ENCODE results near the gene FOXD1.
"Not testable (repeated sequence)": the region's sequence is repeated elsewhere in the genome, so short reads cannot be mapped to it uniquely, and the experiment has no call there.

FOXD1 gene

GRCh38 chr5:73460133-73460532 lies 11.6 kb upstream of the FOXD1 start:
- no peak for DNase-seq

- no peak for DNase-seq
These were observed 10.8 kb upstream of the FOXD1 start for GRCh38 chr5:73459366-73459765.

- DNase-seq = not testable (repeated sequence)
These were observed 7.9 kb upstream of the FOXD1 start for GRCh38 chr5:73456462-73456861.

GRCh38 chr5:73454379-73455036 lies 5.9 kb upstream of the FOXD1 start:
- peak; percentile 2 to 4 for DNase-seq

GRCh38 chr5:73452215-73452614 lies 3.6 kb upstream of the FOXD1 start:
- no peak for DNase-seq

- peak in 1 of 2 donors; percentile 12 for DNase-seq
These were observed 2.9 kb upstream of the FOXD1 start for GRCh38 chr5:73451224-73452130.

- no peak for DNase-seq
These were observed 2.2 kb upstream of the FOXD1 start for GRCh38 chr5:73450672-73451223.

GRCh38 chr5:73450137-73450536 lies 1.6 kb upstream of the FOXD1 start:
- DNase-seq = no peak

GRCh38 chr5:73447530-73448462 lies 781 bp downstream of the FOXD1 start:
- no peak for DNase-seq

- no peak for DNase-seq
These were observed 1.7 kb downstream of the FOXD1 start for GRCh38 chr5:73446631-73447529.

- no peak for DNase-seq
These were observed 2.6 kb downstream of the FOXD1 start for GRCh38 chr5:73445665-73446630.

GRCh38 chr5:73444499-73445438 lies 3.8 kb downstream of the FOXD1 start:
- no peak for DNase-seq

GRCh38 chr5:73443829-73444498 lies 4.6 kb downstream of the FOXD1 start:
- no peak for DNase-seq

GRCh38 chr5:73442996-73443627 lies 5.5 kb downstream of the FOXD1 start:
- no peak for DNase-seq

- no peak for DNase-seq
These were observed 6.3 kb downstream of the FOXD1 start for GRCh38 chr5:73442231-73442811.

- DNase-seq = no peak
These were observed 7.2 kb downstream of the FOXD1 start for GRCh38 chr5:73441378-73441777.

GRCh38 chr5:73440262-73440661 lies 8.3 kb downstream of the FOXD1 start:
- no peak for DNase-seq

All from hippocampal formation (tissue), 2 donors.